Progenitor cell of endocrine pancreas (in vitro differentiated cells): ENCODE data around the gene TNNI2. TPM values are rescaled to one million over a fixed set of nuclear protein-coding genes. Genes with fewer than 3 reads are reported as not detected.

Experiments
- DNase-seq: peaks from one replicate; pipeline ENCODE4 v3.0.0; 2021; ENCODE audit warnings: low spot score; ENCODE audit not compliant: unreplicated experiment
- H3K27ac Mint-ChIP-seq: 2 replicates; pipeline ENCODE4 v1.8.0; 2021; ENCODE audit warnings: mild to moderate bottlenecking, moderate library complexity, mixed read lengths
- H3K27me3 Mint-ChIP-seq: 2 replicates; pipeline ENCODE4 v1.8.0; 2021; ENCODE audit warnings: mixed read lengths
- H3K36me3 Mint-ChIP-seq: 2 replicates; pipeline ENCODE4 v1.8.0; 2022; ENCODE audit warnings: mixed read lengths; ENCODE audit not compliant: insufficient read depth
- H3K4me1 Mint-ChIP-seq: 2 replicates; pipeline ENCODE4 v1.8.0; 2021; ENCODE audit warnings: low read depth, mixed read lengths
- H3K4me3 Mint-ChIP-seq: 2 replicates; pipeline ENCODE4 v1.8.0; 2021; ENCODE audit warnings: low read depth, mild to moderate bottlenecking, moderate library complexity, mixed read lengths
- H3K9me3 Mint-ChIP-seq: 2 replicates; pipeline ENCODE4 v1.8.0; 2021; ENCODE audit warnings: low read depth, mixed read lengths
- total RNA-seq: library from RNA; stranded (reverse); gene quantifications from 2 replicates; pipeline ENCODE4 v1.2.1, GENCODE V29; 2021
- TF ChIP-seq, protein P1 (sequence below): fragments of 200-600 bp; sonication (generic); IDR thresholded peaks from one replicate; pipeline ENCODE4 v1.5.0; 2021; ENCODE audit warnings: antibody characterized with exemption, mild to moderate bottlenecking; ENCODE audit not compliant: unreplicated experiment

Gene TNNI2
- total RNA-seq, 1 donor from 2014 or later, result 0.55 TPM

DNA sequence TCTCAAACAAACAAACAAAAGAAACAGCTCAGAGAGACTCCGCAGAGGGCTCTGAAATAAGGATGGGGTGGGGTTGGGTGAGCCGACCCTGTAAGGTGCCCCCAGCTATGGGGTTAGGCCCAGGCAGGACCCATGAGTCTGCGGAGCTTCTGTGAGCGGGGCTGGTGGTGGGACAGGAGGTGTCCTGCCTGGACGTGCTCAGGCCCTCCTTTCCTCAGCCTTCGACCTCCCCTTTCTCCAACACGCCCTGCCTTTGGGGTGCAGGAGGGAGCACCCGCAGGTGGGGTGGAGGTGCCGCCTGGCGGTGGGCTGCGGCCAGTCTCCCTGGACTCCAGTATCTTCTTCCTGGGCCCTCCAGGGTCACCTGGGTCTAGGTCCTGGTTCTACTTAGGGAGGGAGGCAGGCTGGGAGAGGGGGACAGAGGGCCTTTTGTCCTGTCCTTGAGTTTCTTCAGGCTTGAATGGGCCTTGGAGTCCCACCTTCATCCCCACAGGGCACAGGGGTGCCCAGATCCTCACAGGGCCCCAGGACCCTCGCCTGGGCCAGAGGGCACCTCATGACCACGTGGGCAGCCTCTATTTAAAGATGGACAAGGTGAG, 40.7 kb downstream of the TNNI2 start:
- no peak overlapping the region for H3K27ac Mint-ChIP-seq
- peaks cover 3% of the 10 kb centered on the region for H3K27me3 Mint-ChIP-seq
- H3K9me3 Mint-ChIP-seq, result no peaks in the 10 kb centered on the region
- H3K4me1 Mint-ChIP-seq, result peaks cover 2% of the 10 kb centered on the region
- H3K36me3 Mint-ChIP-seq, result no peaks in the 10 kb centered on the region
- DNase-seq, result no peak
- TF ChIP-seq, protein P1, sequence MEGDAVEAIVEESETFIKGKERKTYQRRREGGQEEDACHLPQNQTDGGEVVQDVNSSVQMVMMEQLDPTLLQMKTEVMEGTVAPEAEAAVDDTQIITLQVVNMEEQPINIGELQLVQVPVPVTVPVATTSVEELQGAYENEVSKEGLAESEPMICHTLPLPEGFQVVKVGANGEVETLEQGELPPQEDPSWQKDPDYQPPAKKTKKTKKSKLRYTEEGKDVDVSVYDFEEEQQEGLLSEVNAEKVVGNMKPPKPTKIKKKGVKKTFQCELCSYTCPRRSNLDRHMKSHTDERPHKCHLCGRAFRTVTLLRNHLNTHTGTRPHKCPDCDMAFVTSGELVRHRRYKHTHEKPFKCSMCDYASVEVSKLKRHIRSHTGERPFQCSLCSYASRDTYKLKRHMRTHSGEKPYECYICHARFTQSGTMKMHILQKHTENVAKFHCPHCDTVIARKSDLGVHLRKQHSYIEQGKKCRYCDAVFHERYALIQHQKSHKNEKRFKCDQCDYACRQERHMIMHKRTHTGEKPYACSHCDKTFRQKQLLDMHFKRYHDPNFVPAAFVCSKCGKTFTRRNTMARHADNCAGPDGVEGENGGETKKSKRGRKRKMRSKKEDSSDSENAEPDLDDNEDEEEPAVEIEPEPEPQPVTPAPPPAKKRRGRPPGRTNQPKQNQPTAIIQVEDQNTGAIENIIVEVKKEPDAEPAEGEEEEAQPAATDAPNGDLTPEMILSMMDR, result no peak
- no peak overlapping the region for H3K4me3 Mint-ChIP-seq

DNA sequence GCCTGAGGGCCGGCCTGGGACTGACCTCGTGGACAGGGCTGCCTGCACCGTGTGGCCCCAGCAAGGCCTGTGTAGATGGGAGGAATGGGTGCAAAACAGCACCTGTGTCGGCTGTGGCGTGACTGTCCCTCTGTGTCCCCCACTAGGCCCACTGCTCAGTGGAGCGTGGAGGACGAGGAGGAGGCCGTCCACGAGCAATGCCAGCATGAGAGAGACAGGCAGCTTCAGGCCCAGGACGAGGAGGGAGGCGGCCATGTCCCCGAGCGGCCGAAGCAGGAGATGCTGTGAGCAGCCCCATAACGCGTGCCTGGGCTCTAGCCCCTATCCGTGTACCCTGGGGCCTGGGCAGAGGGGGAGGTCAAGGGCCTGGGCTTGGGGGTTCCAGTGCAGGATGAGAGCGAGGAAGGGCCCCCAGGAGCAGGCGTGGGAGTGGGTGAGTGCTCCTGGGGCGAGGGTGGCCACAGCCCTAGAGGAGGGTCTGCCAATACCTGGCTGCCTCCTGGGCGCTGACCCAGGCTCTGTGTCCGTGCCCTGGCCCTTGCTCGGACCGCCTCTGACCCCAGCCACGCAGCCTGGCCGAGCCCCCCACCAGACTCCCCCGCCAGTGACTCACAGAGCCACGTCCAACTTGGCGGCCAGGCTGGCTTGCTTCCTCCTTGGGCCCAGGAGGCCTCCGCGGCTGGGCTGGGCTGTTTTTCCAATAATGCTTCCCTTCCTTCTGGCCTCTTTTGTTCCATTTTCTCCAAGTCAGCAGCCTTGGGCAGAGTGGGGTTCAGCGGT, 41.4 kb downstream of the TNNI2 start:
- H3K27me3 Mint-ChIP-seq, result peaks cover 3% of the 10 kb centered on the region
- H3K27ac Mint-ChIP-seq, result no peak overlapping the region
- no peaks in the 10 kb centered on the region for H3K36me3 Mint-ChIP-seq

DNA sequence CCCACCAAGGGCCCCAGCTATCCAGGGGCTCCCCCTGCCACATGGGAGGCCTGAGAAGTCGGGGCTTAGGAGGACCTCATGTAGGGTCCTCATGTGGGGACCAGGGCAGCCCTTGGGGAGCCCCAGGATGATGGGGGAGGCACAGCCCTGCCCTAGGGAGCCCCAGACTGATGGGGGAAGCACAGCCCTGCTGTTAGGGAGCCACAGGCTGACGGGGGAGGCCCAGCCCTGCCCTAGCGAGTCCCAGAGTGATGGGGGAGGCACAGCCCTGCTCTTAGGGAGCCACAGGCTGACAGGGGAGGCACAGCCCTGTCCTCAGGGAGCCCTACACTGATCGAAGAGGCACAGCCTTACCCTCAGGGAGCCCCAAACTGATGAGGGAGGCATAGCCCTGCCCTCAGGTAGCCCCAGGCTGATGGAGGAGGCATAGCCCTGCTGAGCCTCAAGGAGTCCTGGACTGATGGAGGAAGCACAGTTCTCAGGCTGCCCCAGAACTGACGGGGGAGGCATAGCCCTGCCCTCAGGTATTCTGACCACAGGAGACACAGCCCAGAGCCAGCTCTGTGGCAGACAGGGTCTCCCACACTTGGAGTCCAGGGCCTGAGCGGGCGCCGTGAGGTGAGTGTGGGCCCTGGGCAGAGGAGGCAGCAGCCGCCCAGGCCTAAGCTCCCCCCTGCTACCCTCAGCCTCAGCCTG, 42.1 kb downstream of the TNNI2 start:
- H3K27ac Mint-ChIP-seq, result no peak overlapping the region
- H3K4me3 Mint-ChIP-seq, result no peak overlapping the region
- peaks cover 2% of the 10 kb centered on the region for H3K4me1 Mint-ChIP-seq
- TF ChIP-seq, protein P1, result no peak
- H3K27me3 Mint-ChIP-seq, result no peaks in the 10 kb centered on the region
- DNase-seq, result no peak
- no peaks in the 10 kb centered on the region for H3K36me3 Mint-ChIP-seq
- no peaks in the 10 kb centered on the region for H3K9me3 Mint-ChIP-seq

More for the DNA sequence above, 41.4 kb downstream of the TNNI2 start:
- DNase-seq, result no peak
- Mint-ChIP-seq H3K4me1 (peaks cover 2% of the 10 kb centered on the region), H3K9me3 (no peaks in the 10 kb centered on the region), H3K4me3 (no peak overlapping the region)
- TF ChIP-seq, protein P1, result no peak

DNA sequence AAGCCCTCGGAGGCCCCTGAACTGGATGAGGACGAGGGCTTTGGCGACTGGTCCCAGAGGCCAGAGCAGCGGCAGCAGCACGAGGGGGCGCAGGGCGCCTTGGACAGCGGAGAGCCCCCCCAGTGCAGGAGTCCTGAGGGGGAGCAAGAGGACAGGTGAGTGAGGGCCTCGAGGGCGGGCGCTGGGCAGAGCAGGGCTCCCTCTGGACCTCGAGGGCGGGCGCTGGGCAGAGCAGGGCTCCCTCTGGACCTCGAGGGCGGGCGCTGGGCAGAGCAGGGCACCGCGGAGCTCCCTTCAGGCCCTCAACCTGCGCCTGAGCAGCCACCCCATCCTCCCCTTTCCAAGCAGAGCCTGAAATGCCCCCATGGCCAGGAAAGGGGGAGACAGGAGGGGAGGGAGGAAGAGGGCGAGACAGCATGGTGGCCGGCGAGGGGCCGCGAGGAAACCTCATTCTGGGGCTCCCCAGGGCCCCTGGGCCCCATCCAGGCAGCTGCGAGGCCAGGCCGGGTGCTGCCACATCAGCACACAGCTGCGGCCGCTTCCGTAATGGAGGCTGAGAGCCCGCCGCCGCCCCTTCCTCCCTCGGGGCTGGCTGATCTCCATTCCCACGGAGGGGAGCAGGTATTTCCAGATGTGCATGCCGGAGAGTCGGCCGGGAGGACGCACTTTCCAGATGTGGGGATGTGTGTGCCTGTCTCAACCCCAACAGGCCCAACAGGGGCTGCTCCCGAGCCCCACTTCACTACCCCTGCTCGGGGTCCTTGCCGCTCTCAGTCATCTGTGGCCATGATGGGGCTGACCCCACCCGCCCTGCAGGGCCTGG, 42.9 kb downstream of the TNNI2 start:
- no peaks in the 10 kb centered on the region for H3K9me3 Mint-ChIP-seq
- no peak overlapping the region for H3K27ac Mint-ChIP-seq
- H3K27me3 Mint-ChIP-seq, result no peaks in the 10 kb centered on the region
- H3K36me3 Mint-ChIP-seq, result no peaks in the 10 kb centered on the region
- DNase-seq, result no peak
- TF ChIP-seq, protein P1, result no peak
- no peak overlapping the region for H3K4me3 Mint-ChIP-seq
- H3K4me1 Mint-ChIP-seq, result peaks cover 2% of the 10 kb centered on the region
